HG03521 (cell line): ENCODE measurements around the gene PDSS2.
"Not testable (repeated sequence)": the region's sequence is repeated elsewhere in the genome, so short reads cannot be mapped to it uniquely, and the experiment has no call there.

ENCODE experiments used
- ATAC-seq: cut with Tn5 transposase; IDR thresholded peaks from one replicate; pipeline ENCODE4 v1.9.1; 2021; ENCODE audit warnings: mild to moderate bottlenecking, moderate library complexity; ENCODE audit not compliant: unreplicated experiment

The PDSS2 gene

DNA sequence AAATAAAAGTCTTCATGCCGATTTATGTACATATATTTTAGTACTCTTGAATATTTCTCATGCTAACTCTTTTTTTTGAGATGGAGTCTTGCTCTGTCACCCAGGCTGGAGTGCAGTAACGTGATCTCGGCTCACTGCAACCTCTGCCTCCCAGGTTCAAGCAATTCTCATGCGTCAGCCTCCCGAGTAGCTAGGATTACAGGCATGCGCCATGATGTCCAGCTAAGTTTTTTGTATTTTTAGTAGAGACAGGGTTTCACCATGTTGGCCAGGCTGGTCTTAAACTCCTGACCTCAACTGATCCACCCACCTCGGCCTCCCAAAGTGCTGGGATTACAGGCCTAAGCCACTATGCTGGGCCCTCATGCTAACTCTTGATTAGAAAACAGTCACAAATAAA lies 179.4 kb downstream of the PDSS2 start:
- not testable (repeated sequence) for ATAC-seq

DNA sequence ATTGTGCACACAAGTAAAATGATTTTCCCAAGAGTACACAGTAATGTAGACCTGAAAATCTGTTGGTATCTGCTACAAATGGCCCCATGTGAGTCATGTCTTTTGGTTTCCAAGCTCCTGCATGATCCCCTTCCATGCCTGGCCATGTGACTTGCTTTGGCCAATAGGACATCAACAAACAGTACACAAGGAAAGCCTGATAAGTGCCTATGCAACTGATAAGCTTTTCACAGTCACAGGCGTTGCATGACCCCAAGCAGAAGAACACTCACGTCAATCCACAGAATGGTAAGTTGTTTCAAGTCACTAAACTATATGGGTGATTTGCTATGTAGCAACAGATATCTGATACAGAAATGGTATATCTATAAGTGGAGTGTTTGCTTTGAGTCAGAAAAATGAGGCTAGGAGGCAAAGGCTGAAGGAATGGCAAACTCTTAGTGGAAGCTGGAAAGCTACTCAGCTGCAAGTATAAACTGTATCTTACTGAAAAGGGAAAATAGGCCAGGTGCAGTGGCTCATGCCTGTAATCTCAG lies 184.0 kb downstream of the PDSS2 start:
- no peak for ATAC-seq

- ATAC-seq: no peak
Observed at GRCh38 chr6:107274288-107274687, 185.1 kb downstream of the PDSS2 start.

- no peak for ATAC-seq
Observed at GRCh38 chr6:107272246-107272645, 187.1 kb downstream of the PDSS2 start.

- no peak for ATAC-seq
Observed at GRCh38 chr6:107271208-107271790, 188.1 kb downstream of the PDSS2 start.

DNA sequence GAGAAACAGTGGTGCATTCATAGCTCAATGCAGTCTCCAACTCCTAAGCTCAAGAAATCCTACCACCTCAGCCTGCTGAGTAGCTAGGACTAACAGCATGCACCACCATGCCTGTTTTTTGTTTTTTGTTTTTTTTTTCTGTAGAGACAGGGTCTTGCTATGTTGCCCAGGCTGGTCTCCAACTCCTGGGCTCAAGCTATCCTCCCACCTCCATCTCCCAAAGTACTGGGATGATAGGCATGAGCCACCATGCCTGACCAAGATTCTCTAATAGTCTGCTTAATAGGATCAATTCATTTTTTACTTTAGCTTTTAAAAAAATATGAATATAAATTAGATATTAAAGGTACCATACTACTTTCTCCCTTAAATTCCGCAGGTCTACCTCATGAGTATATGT lies 191.7 kb downstream of the PDSS2 start:
- no peak for ATAC-seq

DNA sequence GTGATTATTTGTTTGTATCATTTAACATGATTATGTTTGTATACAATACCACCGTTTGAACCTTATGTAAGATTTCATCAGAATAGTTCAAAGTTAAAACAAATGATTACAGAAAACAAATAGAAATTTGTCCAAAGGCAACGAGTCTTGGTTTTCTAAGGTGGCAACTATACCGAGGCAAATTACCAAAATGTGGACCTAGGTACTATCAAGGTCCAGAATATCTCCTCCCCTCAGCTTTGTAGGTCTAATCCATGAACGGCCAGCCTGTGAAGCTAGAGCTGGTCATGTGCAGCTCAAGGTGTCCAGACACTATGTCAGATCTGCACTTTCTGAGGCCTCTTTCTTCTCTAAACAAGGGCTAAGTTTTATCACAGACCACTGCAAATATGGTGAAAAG lies 192.4 kb downstream of the PDSS2 start:
- ATAC-seq: no peak

DNA sequence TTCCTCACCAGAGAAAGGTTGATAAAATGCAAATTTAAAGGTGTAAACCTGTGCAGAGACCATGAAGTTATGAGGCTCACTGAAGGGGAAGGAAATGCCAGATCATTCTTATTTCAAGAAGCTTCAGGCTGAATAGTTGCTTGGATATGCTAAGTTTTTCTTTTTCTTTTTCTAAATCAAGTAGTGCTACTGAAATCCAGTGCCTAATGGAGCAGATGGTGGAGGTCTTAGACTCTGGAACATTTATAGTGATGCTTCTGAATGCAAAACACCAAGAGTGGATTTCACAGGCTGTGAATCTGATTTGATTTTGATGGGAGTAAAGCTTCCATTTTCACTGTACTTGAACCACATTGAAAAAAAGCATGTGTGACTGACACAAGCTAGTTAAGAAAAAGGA lies 192.8 kb downstream of the PDSS2 start:
- no peak for ATAC-seq

GRCh38 chr6:107264357-107264840 lies 195.0 kb downstream of the PDSS2 start:
- ATAC-seq: no peak

DNA sequence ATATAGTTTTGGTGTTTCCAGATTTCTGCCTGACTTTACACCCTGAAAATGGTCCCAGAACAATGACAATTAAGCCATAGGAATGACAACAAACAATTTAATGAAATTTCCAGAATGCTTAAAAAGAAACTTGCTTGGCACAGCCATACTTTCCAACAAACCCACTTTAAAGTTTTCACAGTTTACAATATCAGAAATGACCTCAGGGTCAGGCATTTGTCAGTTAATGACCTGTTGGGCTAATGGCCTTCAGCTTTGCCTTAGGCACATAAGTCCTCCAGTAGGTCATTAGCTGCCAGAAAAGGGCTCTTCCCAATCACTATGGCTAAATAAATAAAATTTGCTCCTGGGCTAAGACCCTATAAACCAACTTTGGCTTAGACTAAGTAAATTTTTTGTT lies 199.4 kb downstream of the PDSS2 start:
- no peak for ATAC-seq

GRCh38 chr6:107248147-107248546 lies 211.2 kb downstream of the PDSS2 start:
- ATAC-seq: no peak

DNA sequence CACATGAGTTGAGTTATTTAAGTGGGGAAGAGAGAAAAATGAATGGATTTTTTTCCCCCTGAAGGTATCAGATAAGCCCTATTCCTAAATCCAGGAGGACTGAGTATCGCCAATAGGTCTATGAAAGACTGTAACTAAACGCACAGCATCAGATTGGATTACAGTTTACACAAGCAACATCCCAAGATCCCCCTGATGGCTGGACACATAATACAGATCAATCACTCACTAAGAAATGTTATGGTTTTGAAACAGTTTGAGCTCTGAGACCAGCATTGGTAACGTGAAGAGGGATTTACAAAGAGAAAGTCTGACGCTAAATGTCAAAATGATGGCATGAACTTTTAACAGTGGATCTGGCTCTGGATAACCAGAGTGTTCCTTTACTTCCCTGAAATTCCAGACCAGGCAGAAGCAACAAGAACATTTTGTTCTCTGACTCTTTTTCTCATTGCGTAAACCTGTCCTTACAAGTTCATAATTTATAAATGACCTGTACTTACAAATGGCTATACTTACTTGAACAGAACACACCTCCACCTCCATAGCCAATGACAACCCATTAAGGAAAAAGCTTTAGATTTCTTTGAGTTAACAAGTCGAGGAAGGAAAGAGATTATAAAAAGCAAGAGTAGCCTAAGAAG lies 212.3 kb downstream of the PDSS2 start:
- no peak for ATAC-seq

DNA sequence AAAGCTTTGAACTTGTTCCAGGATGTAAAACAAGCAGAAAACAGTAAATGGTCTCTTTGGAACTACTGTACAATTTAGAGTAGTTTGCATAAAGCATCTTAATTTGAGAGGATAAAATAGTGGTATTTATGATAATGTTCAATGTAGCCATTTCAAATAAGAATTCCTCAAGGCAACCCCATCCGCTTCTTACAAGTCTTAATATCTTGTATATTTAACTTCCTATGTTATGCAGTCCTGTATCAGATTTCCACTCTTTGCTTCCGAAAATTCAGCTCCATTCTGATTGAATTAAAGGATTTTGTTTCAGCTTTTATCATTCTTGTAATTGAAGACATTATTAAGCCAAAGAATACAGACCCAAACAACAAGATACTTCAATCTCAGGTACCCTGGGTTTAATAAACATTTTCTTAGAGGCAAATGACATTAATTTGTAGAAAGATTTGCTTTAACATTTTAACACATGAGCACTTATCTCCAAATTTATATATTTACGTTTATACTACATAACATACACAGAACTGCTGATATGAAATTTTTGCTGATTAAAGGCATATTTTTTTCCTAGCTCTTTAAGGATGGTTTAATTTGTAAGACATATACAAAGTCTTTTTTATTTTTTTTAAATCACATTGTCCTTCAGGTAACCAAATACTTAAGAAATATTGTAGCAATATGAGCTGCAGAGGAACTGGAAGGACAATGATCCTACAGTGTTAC lies 213.0 kb downstream of the PDSS2 start:
- no peak for ATAC-seq

- no peak for ATAC-seq
Observed at GRCh38 chr6:107244742-107245480, 214.5 kb downstream of the PDSS2 start.

DNA sequence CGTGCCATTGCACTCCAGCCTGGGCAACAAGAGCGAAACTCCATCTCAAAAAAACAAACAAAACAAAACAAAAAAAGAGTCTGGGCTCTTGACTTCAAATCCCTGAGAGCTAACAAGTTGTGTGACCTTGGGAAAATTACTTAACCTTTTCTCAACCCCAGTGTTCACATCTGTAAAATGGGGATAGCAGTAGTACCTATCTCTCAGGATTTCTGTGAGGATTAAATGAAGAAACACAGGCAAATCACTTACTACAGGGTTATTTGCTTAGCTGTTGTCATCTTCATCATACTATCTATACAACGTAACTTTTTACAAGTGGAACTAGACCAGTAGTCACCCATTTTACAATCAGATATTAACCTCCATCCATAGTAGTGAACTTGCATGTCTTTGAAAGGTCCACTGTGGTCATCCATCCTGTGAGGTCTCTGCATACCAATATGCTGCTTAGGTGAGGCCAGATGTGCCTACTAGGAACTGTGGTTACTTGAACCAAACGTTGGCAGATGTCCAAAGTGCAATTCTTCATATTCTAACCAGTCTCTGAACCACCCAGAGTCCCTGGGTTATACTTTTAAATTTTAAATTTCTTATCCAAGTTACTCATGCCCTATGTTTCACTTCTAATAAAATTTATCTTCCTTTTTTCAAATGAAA lies 215.2 kb downstream of the PDSS2 start:
- no peak for ATAC-seq

- no peak for ATAC-seq
Observed at GRCh38 chr6:107243471-107243870, 215.9 kb downstream of the PDSS2 start.

- no peak for ATAC-seq
Observed at GRCh38 chr6:107237992-107238660, 221.2 kb downstream of the PDSS2 start.

DNA sequence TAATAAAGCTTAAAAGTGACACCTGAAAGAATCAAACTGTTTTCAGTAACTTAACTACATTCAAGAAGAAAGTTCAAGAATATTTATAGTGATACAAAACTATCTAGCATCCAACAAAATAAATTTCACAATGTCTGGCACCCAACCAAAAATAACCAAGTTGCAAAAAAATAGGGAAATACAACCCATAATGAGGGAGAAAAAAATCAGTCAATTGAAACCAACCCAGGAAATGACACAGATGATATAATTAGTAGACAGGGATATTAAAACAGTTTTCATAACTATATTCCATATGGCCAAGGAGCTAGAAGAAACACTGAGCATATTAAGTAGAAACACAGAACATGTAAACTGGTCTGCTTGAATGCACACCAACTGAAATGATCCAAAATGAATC lies 223.9 kb downstream of the PDSS2 start:
- no peak for ATAC-seq

DNA sequence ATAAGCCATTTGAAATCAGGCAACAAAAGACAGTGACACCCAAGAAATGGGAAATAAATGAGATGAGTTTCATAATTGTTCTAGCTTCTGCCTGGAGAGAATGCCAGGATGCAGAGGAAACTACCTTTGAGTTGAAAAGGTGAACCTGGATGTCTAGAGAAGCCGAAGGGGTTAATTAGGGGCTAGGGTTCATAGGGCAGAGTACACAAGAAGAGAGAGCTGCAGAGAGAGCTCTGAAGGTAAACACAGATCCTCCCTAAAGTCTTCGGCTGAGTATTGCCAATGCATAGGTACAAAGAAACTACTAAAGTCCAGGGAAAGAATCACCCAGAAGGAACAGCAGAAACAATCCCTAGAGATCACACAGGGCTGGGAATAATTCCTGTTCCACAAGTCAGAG lies 224.4 kb downstream of the PDSS2 start:
- ATAC-seq: no peak

GRCh38 chr6:107231243-107231642 lies 228.1 kb downstream of the PDSS2 start:
- ATAC-seq: no peak
